ENCODE data around the gene LTBP3. TPM values are rescaled to one million over a fixed set of nuclear protein-coding genes. Genes with fewer than 3 reads are reported as not detected.

Gene LTBP3
- total and polyA plus RNA-seq, 9 of the 15 experiments (the other 6 are each of a cell fraction or from before 2014, with no cell fraction given), result 0.06 to 20.5 (median 4.8) TPM

GRCh38 chr11:65571940-65572339 is 13.8 kb upstream of the LTBP3 start (continued):
- TF ChIP-seq HBP1 (CRISPR knock-in tag; IDR thresholded peaks at IDR 0.05) (no peak), ARID1B (IDR thresholded peaks at IDR 0.05) (0 out of 2 replicates have a peak, but pooled peaks have one; percentile 9), PYGO2 (tag; IDR thresholded peaks at IDR 0.05) (no peak), MNT (conservative IDR thresholded peaks at IDR 0.05) (peak; percentile 37 to 51), C11orf30 (IDR thresholded peaks at IDR 0.05; ENCODE audit: low read depth) (peak; percentile 21; the same call in 1 of the 2 replicates), RAD21 (CRISPR knock-in tag; conservative IDR thresholded peaks at IDR 0.05 in 1 of 2, IDR thresholded peaks at IDR 0.05 in 1 of 2) (peak; percentile 70 to 86), ATF7 (IDR thresholded peaks at IDR 0.05) (0 out of 2 replicates have a peak, but pooled peaks have one; percentile 28), ZFP36 (IDR thresholded peaks at IDR 0.05; ENCODE audit: low read depth, low read length, partially characterized antibody) (no peak), SIN3B (IDR thresholded peaks at IDR 0.05; ENCODE audit: low read depth) (0 out of 2 replicates have a peak, but pooled peaks have one; percentile 34)
